A549 (cell line): ENCODE results near the gene ACBD3. TPM values are rescaled to one million over a fixed set of nuclear protein-coding genes. Genes with fewer than 3 reads are reported as not detected.
A peak's percentile ranks its signal among the peaks of the same experiment; 100 is the strongest.

Source experiments
- ATAC-seq, 2 experiments: fragments of 200-7000 bp in 1 of 2; fragments of >200 bp in 1 of 2; cut with Nextera tagmentation in 1 of 2; cut with Tn5 transposase in 1 of 2; 3 replicates each; pipeline versions ENCODE4 v1.8.0 to v1.9.1; 2018 to 2020; ENCODE audit warnings: mild to moderate bottlenecking in 1 of 2, moderate library complexity in 1 of 2
- CTCF ChIA-PET: fragments of 300-600 bp; sonication (Branson Sonifier 250); formaldehyde crosslinking; extraction: SDS; loops from one replicate; lab custom pipeline; 2021; ENCODE audit warnings: antibody characterized with exemption, inconsistent platforms; lab: Yijun Ruan, JAX
- POLR2A ChIA-PET: fragments of 350-600 bp; formaldehyde crosslinking; extraction: SDS; loops from one replicate; lab custom pipeline; 2021; ENCODE audit warnings: antibody characterized with exemption, inconsistent platforms; lab: Yijun Ruan, JAX
- DNase-seq, 2 experiments: peaks; one replicate each; pipeline versions ENCODE4 v3.0.0 to v3.0.0-alpha.2; 2011 to 2016; ENCODE audit warnings: low read depth in 1 of 2, low spot score in 1 of 2
- FAIRE-seq: peaks from 2 replicates; lab custom pipeline; 2011; peaks lifted over from hg19 to GRCh38; lab: Jason Lieb, UNC
- H3K27ac ChIP-seq, 2 experiments: fragments of >200 bp; sonication (Bioruptor Twin); formaldehyde crosslinking; 3 replicates each; pipeline ENCODE4 v1.5.1; 2016 to 2017
- H3K4me1 ChIP-seq: fragments of >200 bp; sonication (Bioruptor Twin); formaldehyde crosslinking; 3 replicates; pipeline ENCODE4 v1.6.1; 2016
- H3K4me2 ChIP-seq: fragments of >200 bp; sonication (Bioruptor Twin); formaldehyde crosslinking; 3 replicates; pipeline ENCODE4 v1.6.1; 2016
- H3K4me3 ChIP-seq: fragments of >200 bp; sonication (Bioruptor Twin); formaldehyde crosslinking; 3 replicates; pipeline ENCODE4 v1.5.1; 2016
- H3K9me3 ChIP-seq: fragments of >200 bp; sonication (Bioruptor Twin); formaldehyde crosslinking; 3 replicates; pipeline ENCODE4 v1.6.1; 2016
- BCL3 ChIP-seq: fragments of >200 bp; sonication (Bioruptor Twin); formaldehyde crosslinking; IDR thresholded peaks from 3 replicates; pipeline ENCODE4 v1.6.1; 2016
- CEBPB ChIP-seq, 2 experiments: fragments of >200 bp in 1 of 2; sonication (Bioruptor Twin) in 1 of 2; formaldehyde crosslinking in 1 of 2; IDR thresholded peaks; 2 replicates each; pipeline ENCODE4 v1.6.1; 2012 to 2016
- ELK1 ChIP-seq: fragments of 150-350 bp; IDR thresholded peaks from 2 replicates; pipeline ENCODE4 v1.6.1; 2014; ENCODE audit warnings: low read depth, mild to moderate bottlenecking, low read length
- EP300 ChIP-seq, 2 experiments: fragments of >200 bp; sonication (Bioruptor Twin); formaldehyde crosslinking; IDR thresholded peaks; 2 replicates in 1 of 2; 3 replicates in 1 of 2; pipeline ENCODE4 v1.6.1; 2016 to 2017
- FOSB ChIP-seq: fragments of 250-450 bp; sonication (Bioruptor Pico); IDR thresholded peaks from 2 replicates; pipeline ENCODE4 v1.5.0; 2020; ENCODE audit warnings: mild to moderate bottlenecking, moderate library complexity
- GATA3 ChIP-seq: IDR thresholded peaks from 2 replicates; pipeline ENCODE4 v1.6.1; 2012; ENCODE audit warnings: borderline replicate concordance
- HDAC2 ChIP-seq: fragments of 200-600 bp; sonication (generic); IDR thresholded peaks from 2 replicates; pipeline ENCODE4 v1.6.1; 2016
- HOXA7 ChIP-seq: fragments of 250-450 bp; sonication (Bioruptor Pico); IDR thresholded peaks from 2 replicates; pipeline ENCODE4 v1.5.0; 2020; ENCODE audit warnings: mild to moderate bottlenecking, moderate library complexity
- HOXB13 ChIP-seq: fragments of 250-450 bp; sonication (Bioruptor Pico); IDR thresholded peaks from 2 replicates; pipeline ENCODE4 v1.5.0; 2020; ENCODE audit warnings: low read depth, mild to moderate bottlenecking, moderate library complexity
- JUN ChIP-seq, 2 experiments: fragments of >200 bp; sonication (Bioruptor Twin); formaldehyde crosslinking; IDR thresholded peaks; 2 replicates in 1 of 2; 3 replicates in 1 of 2; pipeline ENCODE4 v1.6.1; 2016 to 2017
- NPAS2 ChIP-seq: fragments of 250-450 bp; sonication (Bioruptor Pico); IDR thresholded peaks from 2 replicates; pipeline ENCODE4 v1.8.0; 2022; ENCODE audit warnings: mild to moderate bottlenecking, moderate library complexity, borderline replicate concordance
- POLR2A ChIP-seq: IDR thresholded peaks from 2 replicates; pipeline ENCODE4 v1.6.1; 2012; ENCODE audit warnings: mild to moderate bottlenecking, low read length
- REST ChIP-seq: fragments of 200-600 bp; sonication (generic); IDR thresholded peaks from 2 replicates; pipeline ENCODE4 v1.6.1; 2016; ENCODE audit warnings: antibody characterized with exemption, mild to moderate bottlenecking, moderate library complexity
- RFX5 ChIP-seq: fragments of 450-650 bp; IDR thresholded peaks from 2 replicates; pipeline ENCODE4 v1.7.1; 2014; ENCODE audit warnings: antibody characterized with exemption, mild to moderate bottlenecking, moderate library complexity
- TFCP2L1 ChIP-seq: fragments of 250-450 bp; sonication (Bioruptor Pico); IDR thresholded peaks from 2 replicates; pipeline ENCODE4 v1.5.0; 2021; ENCODE audit warnings: mild to moderate bottlenecking
- TP53 ChIP-seq: fragments of 250-450 bp; sonication (Bioruptor Pico); IDR thresholded peaks from 2 replicates; pipeline ENCODE4 v1.5.0; 2021; ENCODE audit warnings: mild to moderate bottlenecking, moderate library complexity
- ZC3H11A ChIP-seq: fragments of 450-650 bp; IDR thresholded peaks from 2 replicates; pipeline ENCODE4 v1.6.1; 2014; ENCODE audit warnings: antibody characterized with exemption, mild to moderate bottlenecking
- ZNF302 ChIP-seq: fragments of 250-450 bp; sonication (Bioruptor Pico); IDR thresholded peaks from 2 replicates; pipeline ENCODE4 v1.9.0; 2021; ENCODE audit warnings: inconsistent platforms, mild to moderate bottlenecking, moderate library complexity
- WGBS: methylation state at CpG from one replicate; pipeline ENCODE4 v1.1.6; 2017; ENCODE audit errors: missing lambda C conversion rate; 5-methylcytosine and 5-hydroxymethylcytosine counted together
- polyA plus RNA-seq, 4 experiments: library from polyadenylated mRNA; depleted of rRNA in 3 of 4; stranded (reverse); fragments of >200 nt; fragmentation: RNase III in 1 of 4; extraction: RNeasy Plus Mini Kit Qiagen cat#74134 plus additional on column Dnase treatment in 1 of 4; gene quantifications; 2 replicates in 3 of 4; 3 replicates in 1 of 4; pipeline ENCODE4 v1.2.3, GENCODE V29; 2011 to 2017
- TF ChIP-seq, protein P1 (sequence below): IDR thresholded peaks from 2 replicates; pipeline ENCODE4 v1.6.1; 2012
- TF ChIP-seq, protein P2 (sequence below): IDR thresholded peaks from 2 replicates; pipeline ENCODE4 v1.6.1; 2012; ENCODE audit warnings: low read depth, borderline replicate concordance
- TF ChIP-seq, protein P3 (sequence below): fragments of >200 bp; sonication (Bioruptor Twin); formaldehyde crosslinking; IDR thresholded peaks from 3 replicates; pipeline ENCODE4 v1.5.1; 2016

ACBD3 gene
- polyA plus RNA-seq, 2 of the 4 experiments (the other 2 are of a cell fraction), result 29.8 to 52.9 TPM

DNA sequence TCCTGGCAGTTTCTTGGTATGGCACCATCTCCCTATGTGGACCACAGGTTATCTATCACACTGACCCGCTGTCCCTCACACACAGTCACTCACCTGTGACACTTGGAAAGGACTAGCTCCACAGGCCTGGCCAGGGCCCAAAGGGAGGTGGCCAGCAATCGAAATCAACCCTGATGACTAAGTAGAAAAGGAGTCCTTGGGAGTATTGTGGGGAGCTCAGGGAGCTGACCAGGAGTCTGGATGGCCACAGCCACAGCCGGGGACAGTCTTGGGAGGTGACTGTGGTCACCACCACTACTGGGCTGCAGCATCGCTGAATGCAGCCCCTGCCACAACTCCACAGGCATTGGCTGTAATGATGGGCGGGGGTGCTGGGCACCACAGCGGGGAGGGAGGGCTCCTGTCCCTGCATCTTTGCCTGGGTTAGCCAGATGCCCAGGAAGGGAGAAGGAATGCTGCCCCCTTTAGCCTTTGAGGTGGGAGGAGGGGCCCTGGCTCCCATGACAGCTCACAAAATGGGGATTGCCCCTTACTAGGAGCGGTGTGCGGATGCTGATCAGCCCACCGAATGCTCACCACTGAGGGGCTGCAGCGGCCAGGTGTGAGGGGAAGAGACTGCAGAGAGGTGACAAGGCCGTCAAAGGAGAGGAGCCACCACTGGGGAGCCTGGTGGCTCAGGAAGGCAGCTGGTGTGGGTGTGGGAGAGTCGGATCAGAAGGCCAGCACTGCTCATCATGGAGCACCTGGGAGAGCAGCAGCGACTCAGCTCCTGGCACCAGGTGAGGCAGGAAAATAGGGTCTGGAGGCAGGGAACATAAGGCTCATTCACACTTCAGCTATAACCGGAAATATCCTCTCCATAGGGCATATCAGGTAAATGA is 62.7 kb downstream of the ACBD3 start:
- H3K9me3 ChIP-seq, result no peaks in the 10 kb centered on the region
- H3K4me1 ChIP-seq, result peaks cover 46% of the 10 kb centered on the region
- POLR2A ChIA-PET, result interaction anchor here (1.0 kb wide), 1 partner anchor 73 kb away, joined by 3 read pairs; no protein-coding TSS in a partner anchor
- CTCF ChIA-PET, result interaction anchor here (0.6 to 8.3 kb wide), 33 partner anchors 7 to 469 kb away, joined by 3 to 219 read pairs (median 18); partner anchors contain the start of genes H3-3A, LIN9, MIXL1 and PARP1
- TF ChIP-seq HOXB13 (CRISPR knock-in tag), result no peak
- no peak for TF ChIP-seq BCL3
- TF ChIP-seq ELK1, result no peak
- no peak for TF ChIP-seq CEBPB (IDR thresholded peaks at IDR 0.05)
- TF ChIP-seq, all 56 proteins: peak for 0
- H3K27ac ChIP-seq, result peak overlapping the region in 1 of 2 experiments; percentile 98; a peak in 4 of 6 replicates
- H3K4me3 ChIP-seq, result no peak overlapping the region
- 85% methylated on average over 13 of the region's 14 CpGs for WGBS
- FAIRE-seq, result no peak
- ATAC-seq, result no peak
- peak overlapping the region; percentile 83; the same call in 2 of the 3 replicates for H3K4me2 ChIP-seq
- DNase-seq, result no peak

- no peak for FAIRE-seq
- H3K4me1 ChIP-seq, result peaks cover 39% of the 10 kb centered on the region
- WGBS, result 94% methylated on average over 4 of the region's 4 CpGs
- H3K9me3 ChIP-seq, result no peaks in the 10 kb centered on the region
- CTCF ChIA-PET, result interaction anchor here (0.7 to 8.3 kb wide), 22 partner anchors 10 to 468 kb away, joined by 3 to 219 read pairs (median 20); partner anchors contain the start of genes H3-3A, LIN9, MIXL1 and PARP1
- no peak overlapping the region for H3K4me3 ChIP-seq
- H3K27ac ChIP-seq, result peak overlapping the region; percentile 90 to 98; a peak in 4 of 6 replicates
- ATAC-seq, result no peak
- peak overlapping the region; percentile 83 for H3K4me2 ChIP-seq
- TF ChIP-seq NPAS2 (CRISPR knock-in tag) (no peak), POLR2A (peak; percentile 5; the same call in 1 of the 2 replicates)
- POLR2A ChIA-PET, result interaction anchor here (1.0 to 1.2 kb wide), 2 partner anchors 61 to 74 kb away, joined by 3 to 9 read pairs; partner anchors contain the start of gene H3-3A
- no peak for DNase-seq
Measured at GRCh38 chr1:226123212-226123560, 63.4 kb downstream of the ACBD3 start.

DNA sequence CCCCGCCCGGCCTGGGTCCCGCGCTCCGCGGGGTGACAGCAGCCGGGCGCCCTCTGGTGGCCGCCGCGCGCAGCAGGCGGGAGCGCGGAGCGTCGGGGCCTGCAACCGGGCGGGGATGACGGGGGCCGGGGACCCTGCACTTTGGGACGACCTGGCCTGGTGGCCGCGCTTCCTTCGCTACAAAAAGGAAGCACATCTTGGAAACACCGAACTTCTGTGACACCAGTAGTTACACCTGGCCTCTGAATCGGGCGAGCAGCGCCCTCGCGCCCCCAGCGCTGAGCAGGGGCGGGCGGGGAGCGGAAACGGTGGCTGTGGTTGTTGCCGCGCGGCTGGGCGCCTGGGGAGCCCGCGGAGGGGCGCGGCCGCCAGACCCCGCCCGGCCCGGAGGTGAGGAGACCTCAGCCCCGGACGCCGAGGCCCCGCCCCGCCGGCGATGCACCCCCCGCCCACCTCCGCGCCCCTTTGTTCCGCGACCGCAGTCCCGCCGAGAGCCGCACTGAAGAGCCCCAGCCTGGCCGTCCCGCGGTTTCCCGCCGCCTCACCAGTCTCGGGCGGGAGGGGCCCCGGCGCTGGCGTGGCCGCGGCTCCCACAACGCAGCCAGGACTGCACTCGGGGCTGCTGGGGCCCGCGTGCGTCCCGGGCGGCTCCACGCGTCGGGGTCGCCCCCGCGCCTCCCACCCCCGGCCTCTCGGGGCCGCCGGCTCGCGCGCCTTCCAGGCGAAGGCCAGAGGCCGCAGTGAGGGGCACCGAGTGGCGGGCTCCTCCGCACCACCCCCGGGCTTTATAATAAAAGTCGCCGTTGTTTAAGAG is 64.7 kb downstream of the ACBD3 start:
- 4% methylated on average over 15 of the region's 104 CpGs for WGBS
- Histone ChIP-seq H3K27ac (peak overlapping the region; percentile 90 to 98), H3K4me2 (peak overlapping the region; percentile 83), H3K4me1 (peaks cover 31% of the 10 kb centered on the region), H3K4me3 (peak overlapping the region; percentile 62), H3K9me3 (no peaks in the 10 kb centered on the region)
- peak; percentile 72 to 77 for ATAC-seq
- CTCF ChIA-PET, result interaction anchor here (0.6 to 8.3 kb wide), 14 partner anchors 11 to 642 kb away, joined by 3 to 219 read pairs (median 6); no protein-coding TSS in a partner anchor
- peak; percentile 67 to 88 for DNase-seq
- POLR2A ChIA-PET, result interaction anchor here (0.6 to 1.2 kb wide), 2 partner anchors 46 to 59 kb away, joined by 3 to 9 read pairs; partner anchors contain the start of gene H3-3A
- no peak for FAIRE-seq
- TF ChIP-seq HOXA7 (no peak), ZNF302 (CRISPR knock-in tag) (no peak), RFX5 (no peak), FOSB (CRISPR knock-in tag) (no peak), EP300 (IDR thresholded peaks at IDR 0.05) (no peak), TFCP2L1 (CRISPR knock-in tag) (no peak), HDAC2 (no peak), REST (no peak), TP53 (CRISPR knock-in tag) (no peak), JUN (IDR thresholded peaks at IDR 0.05) (peak; percentile 43 to 85; a peak in 4 of 5 replicates), GATA3 (no peak), ZC3H11A (no peak)
- TF ChIP-seq, protein P1, sequence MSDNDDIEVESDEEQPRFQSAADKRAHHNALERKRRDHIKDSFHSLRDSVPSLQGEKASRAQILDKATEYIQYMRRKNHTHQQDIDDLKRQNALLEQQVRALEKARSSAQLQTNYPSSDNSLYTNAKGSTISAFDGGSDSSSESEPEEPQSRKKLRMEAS, result peak; percentile 70
- TF ChIP-seq, protein P2, sequence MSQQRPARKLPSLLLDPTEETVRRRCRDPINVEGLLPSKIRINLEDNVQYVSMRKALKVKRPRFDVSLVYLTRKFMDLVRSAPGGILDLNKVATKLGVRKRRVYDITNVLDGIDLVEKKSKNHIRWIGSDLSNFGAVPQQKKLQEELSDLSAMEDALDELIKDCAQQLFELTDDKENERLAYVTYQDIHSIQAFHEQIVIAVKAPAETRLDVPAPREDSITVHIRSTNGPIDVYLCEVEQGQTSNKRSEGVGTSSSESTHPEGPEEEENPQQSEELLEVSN, result no peak; the same call in none of the 2 replicates
- TF ChIP-seq, protein P3, sequence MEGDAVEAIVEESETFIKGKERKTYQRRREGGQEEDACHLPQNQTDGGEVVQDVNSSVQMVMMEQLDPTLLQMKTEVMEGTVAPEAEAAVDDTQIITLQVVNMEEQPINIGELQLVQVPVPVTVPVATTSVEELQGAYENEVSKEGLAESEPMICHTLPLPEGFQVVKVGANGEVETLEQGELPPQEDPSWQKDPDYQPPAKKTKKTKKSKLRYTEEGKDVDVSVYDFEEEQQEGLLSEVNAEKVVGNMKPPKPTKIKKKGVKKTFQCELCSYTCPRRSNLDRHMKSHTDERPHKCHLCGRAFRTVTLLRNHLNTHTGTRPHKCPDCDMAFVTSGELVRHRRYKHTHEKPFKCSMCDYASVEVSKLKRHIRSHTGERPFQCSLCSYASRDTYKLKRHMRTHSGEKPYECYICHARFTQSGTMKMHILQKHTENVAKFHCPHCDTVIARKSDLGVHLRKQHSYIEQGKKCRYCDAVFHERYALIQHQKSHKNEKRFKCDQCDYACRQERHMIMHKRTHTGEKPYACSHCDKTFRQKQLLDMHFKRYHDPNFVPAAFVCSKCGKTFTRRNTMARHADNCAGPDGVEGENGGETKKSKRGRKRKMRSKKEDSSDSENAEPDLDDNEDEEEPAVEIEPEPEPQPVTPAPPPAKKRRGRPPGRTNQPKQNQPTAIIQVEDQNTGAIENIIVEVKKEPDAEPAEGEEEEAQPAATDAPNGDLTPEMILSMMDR, result peak; percentile 99
